B cell (primary cell): ENCODE measurements around the gene TNFRSF1B. TPM values are rescaled to one million over a fixed set of nuclear protein-coding genes. Genes with fewer than 3 reads are reported as not detected.

Experiments used
- ATAC-seq: fragments of 200-7000 bp; cut with Tn5 transposase; one replicate; pipeline ENCODE4 v1.10.0; 2021; ENCODE audit warnings: low read depth, mild to moderate bottlenecking, moderate number of reproducible peaks, moderate library complexity
- CTCF ChIA-PET: fragments of 350-600 bp; sonication (Branson Sonifier 250); formaldehyde crosslinking; loops from one replicate; lab custom pipeline; 2021; ENCODE audit warnings: antibody characterized with exemption, inconsistent platforms; lab: Charles Lee
- POLR2A ChIA-PET: fragments of 350-600 bp; sonication (Branson Sonifier 250); formaldehyde crosslinking; loops from one replicate; lab custom pipeline; 2021; ENCODE audit warnings: antibody characterized with exemption; lab: Charles Lee
- DNase-seq: peaks from one replicate; pipeline ENCODE4 v3.0.0; 2013
- H2AFZ ChIP-seq: 2 replicates; pipeline ENCODE4 v1.6.1; 2012; ENCODE audit warnings: mild to moderate bottlenecking, low read depth, low read length; ENCODE audit not compliant: insufficient read depth, poor library complexity, severe bottlenecking
- H3K27ac ChIP-seq, 2 donors: 1 replicate in 1 of 2; 2 replicates in 1 of 2; pipeline ENCODE4 v1.5.1; 2012 to 2013; ENCODE audit warnings: low read length in 2 of 2, mild to moderate bottlenecking in 2 of 2, moderate library complexity in 1 of 2
- H3K27me3 ChIP-seq, 4 experiments: fragments of 200-600 bp in 1 of 4; sonication (generic) in 1 of 4; replicated peaks in 1 of 4; 1 replicate in 2 of 4; 2 replicates in 2 of 4; pipeline versions ENCODE4 v1.6.1 to v1.7.0; 2013 to 2016; ENCODE audit warnings: low read length in 3 of 4, mild to moderate bottlenecking in 2 of 4, mixed read lengths in 1 of 4, moderate library complexity in 1 of 4; ENCODE audit not compliant: insufficient read depth in 4 of 4, control insufficient read depth in 3 of 4; ENCODE audit errors: control extremely low read depth in 1 of 4
- H3K36me3 ChIP-seq, 2 experiments: replicated peaks in 1 of 2; 1 replicate in 1 of 2; 2 replicates in 1 of 2; pipeline versions ENCODE4 v1.6.1 to v1.7.1; 2013; ENCODE audit warnings: low read length in 1 of 2; ENCODE audit not compliant: insufficient read depth in 2 of 2, control insufficient read depth in 1 of 2; ENCODE audit errors: control extremely low read depth in 1 of 2, extremely low read depth in 1 of 2
- H3K4me1 ChIP-seq, 2 donors: fragments of 200-600 bp in 1 of 2; sonication (generic) in 1 of 2; 1 replicate in 1 of 2; 2 replicates in 1 of 2; pipeline versions ENCODE4 v1.5.1 to v1.6.1; 2013 to 2017; ENCODE audit warnings: low read length in 2 of 2; ENCODE audit not compliant: control insufficient read depth in 2 of 2, insufficient read depth in 2 of 2
- H3K4me2 ChIP-seq: replicated peaks from 2 replicates; pipeline ENCODE3; 2012; ENCODE audit warnings: mild to moderate bottlenecking, low read depth, low read length; ENCODE audit not compliant: poor library complexity, severe bottlenecking
- H3K4me3 ChIP-seq, 5 experiments: fragments of 200-600 bp in 1 of 5; sonication (generic) in 1 of 5; 1 replicate in 3 of 5; 2 replicates in 2 of 5; pipeline versions ENCODE4 v1.5.1 to v1.7.0; 2011 to 2016; ENCODE audit warnings: low read length in 4 of 5, mild to moderate bottlenecking in 4 of 5, low read depth in 2 of 5, control low read depth in 1 of 5, moderate library complexity in 1 of 5; ENCODE audit not compliant: insufficient read depth in 1 of 5; ENCODE audit errors: control extremely low read depth in 1 of 5, extremely low read depth in 1 of 5
- H3K79me2 ChIP-seq: fragments of 200-600 bp; sonication (generic); one replicate; pipeline ENCODE4 v1.6.0; 2016; ENCODE audit warnings: low read length; ENCODE audit not compliant: control insufficient read depth, insufficient read depth
- H3K9ac ChIP-seq: fragments of 200-600 bp; sonication (generic); 2 replicates; pipeline ENCODE4 v1.6.1; 2017; ENCODE audit warnings: mild to moderate bottlenecking, low read length, moderate library complexity
- H3K9me3 ChIP-seq, 3 donors: one replicate each; pipeline versions ENCODE4 v1.6.1 to v1.7.1; 2013; ENCODE audit warnings: low read length in 2 of 3; ENCODE audit not compliant: control insufficient read depth in 2 of 3, insufficient read depth in 1 of 3; ENCODE audit errors: control extremely low read depth in 1 of 3
- H4K20me1 ChIP-seq: 2 replicates; pipeline ENCODE4 v1.6.0; 2012; ENCODE audit warnings: mild to moderate bottlenecking, low read length; ENCODE audit not compliant: insufficient read depth, control insufficient read depth, poor library complexity, severe bottlenecking
- H3K27ac Mint-ChIP-seq: one replicate; pipeline ENCODE4 v1.8.0; 2021; ENCODE audit warnings: mixed read lengths
- H3K27me3 Mint-ChIP-seq: one replicate; pipeline ENCODE4 v1.8.0; 2021; ENCODE audit warnings: mixed read lengths
- H3K4me1 Mint-ChIP-seq: one replicate; pipeline ENCODE4 v1.8.0; 2021; ENCODE audit warnings: mixed read lengths
- H3K4me3 Mint-ChIP-seq: one replicate; pipeline ENCODE4 v1.8.0; 2021; ENCODE audit warnings: mixed read lengths
- H3K9me3 Mint-ChIP-seq: one replicate; pipeline ENCODE4 v1.8.0; 2022; ENCODE audit warnings: mixed read lengths; ENCODE audit not compliant: insufficient read depth
- CTCF ChIP-seq: fragments of 200-600 bp; IDR thresholded peaks from one replicate; pipeline ENCODE4 v1.8.0; 2022; ENCODE audit warnings: antibody characterized with exemption, mild to moderate bottlenecking
- EZH2 ChIP-seq: IDR thresholded peaks from 2 replicates; pipeline ENCODE4 v1.6.1; 2012; ENCODE audit warnings: borderline replicate concordance, low read depth, mild to moderate bottlenecking, moderate library complexity, low read length; ENCODE audit not compliant: insufficient read depth, poor library complexity, severe bottlenecking
- WGBS: methylation state at CpG from one replicate; pipeline ENCODE4 v1.1.5; 2013; ENCODE audit warnings: missing lambda C conversion rate; ENCODE audit not compliant: insufficient coverage; 5-methylcytosine and 5-hydroxymethylcytosine counted together
- intact Hi-C: fragments of 100-400 bp; cut with micrococcal nuclease; formaldehyde crosslinking; loops from one replicate; pipeline ENCODE4 v1.10.0; 2022
- polyA plus RNA-seq: library from polyadenylated mRNA; depleted of rRNA; stranded (reverse); fragments of >200 nt; gene quantifications from 2 replicates; pipeline ENCODE4 v1.2.3, GENCODE V29; 2012
- total RNA-seq, 2 donors: library from RNA; stranded (reverse); fragments of 120-200 nt in 1 of 2; gene quantifications; 1 replicate in 1 of 2; 2 replicates in 1 of 2; pipeline versions ENCODE4 v1.2.3 to v1.2.4, GENCODE V29; 2013 to 2022

TNFRSF1B gene
- total and polyA plus RNA-seq, 2 donors (not counting 1 experiment from before 2014, with no cell fraction given), result 37.7 to 99.4 TPM

GRCh38 chr1:12162459-12163137 is 4.2 kb upstream of the TNFRSF1B start:
- H3K4me3 ChIP-seq, result no peak overlapping the region
- Mint-ChIP-seq H3K27ac (peak overlapping the region; percentile 91), H3K4me1 (peaks cover 57% of the 10 kb centered on the region), H3K9me3 (no peaks in the 10 kb centered on the region), H3K4me3 (peak overlapping the region; percentile 76), H3K27me3 (no peaks in the 10 kb centered on the region)
- intact Hi-C loops, result no loop called here
- no peak for DNase-seq
- no peaks in the 10 kb centered on the region for H3K36me3 ChIP-seq
- no peak overlapping the region for H3K9ac ChIP-seq
- peaks cover 0 to 3% (median 0%) of the 10 kb centered on the region in 3 donors for H3K9me3 ChIP-seq
- POLR2A ChIA-PET, result interaction anchor here (0.6 to 2.3 kb wide), 5 partner anchors 10 to 36 kb away, joined by 7 to 17 read pairs (median 8); no protein-coding TSS in a partner anchor
- WGBS, result 95% methylated on average over 3 of the region's 11 CpGs
- peak overlapping the region; percentile 56 to 71 for H3K27ac ChIP-seq
- peaks cover 12% of the 10 kb centered on the region for H3K79me2 ChIP-seq
- no peaks in the 10 kb centered on the region for H4K20me1 ChIP-seq
- no peak for ATAC-seq
- CTCF ChIA-PET, result interaction anchor here (0.8 to 4.0 kb wide), 10 partner anchors 8 to 46 kb away, joined by 3 to 45 read pairs (median 4); no protein-coding TSS in a partner anchor
- H2AFZ ChIP-seq, result no peak overlapping the region
- peak overlapping the region; percentile 61 for H3K4me2 ChIP-seq
- peaks cover 41 to 68% of the 10 kb centered on the region in 2 donors for H3K4me1 ChIP-seq
- TF ChIP-seq EZH2 (no peak), CTCF (no peak)
- H3K27me3 ChIP-seq, result no peaks in the 10 kb centered on the region

GRCh38 chr1:12163210-12163609 is 3.6 kb upstream of the TNFRSF1B start:
- ChIA-PET CTCF (interaction anchor here (0.9 to 4.0 kb wide), 6 partner anchors 10 to 39 kb away, joined by 3 to 45 read pairs (median 4); no protein-coding TSS in a partner anchor), POLR2A (interaction anchor here (0.6 to 2.3 kb wide), 3 partner anchors 10 to 36 kb away, joined by 8 to 17 read pairs (median 13); no protein-coding TSS in a partner anchor)
- peaks cover 57% of the 10 kb centered on the region for H3K4me1 Mint-ChIP-seq
- DNase-seq (no peak), ATAC-seq (no peak)
- H3K9me3 ChIP-seq, result peaks cover 0 to 3% (median 0%) of the 10 kb centered on the region in 3 donors
- no peak overlapping the region for H3K27ac ChIP-seq
- no peaks in the 10 kb centered on the region for H3K9me3 Mint-ChIP-seq
- H3K9ac ChIP-seq, result no peak overlapping the region
- no peak overlapping the region for H3K4me3 Mint-ChIP-seq
- intact Hi-C loops, result no loop called here
- H3K36me3 ChIP-seq, result no peaks in the 10 kb centered on the region
- H3K79me2 ChIP-seq, result peaks cover 18% of the 10 kb centered on the region
- H3K27me3 Mint-ChIP-seq, result no peaks in the 10 kb centered on the region
- H3K4me3 ChIP-seq, result no peak overlapping the region
- no peaks in the 10 kb centered on the region for H3K27me3 ChIP-seq
- TF ChIP-seq EZH2 (no peak), CTCF (no peak)
- peaks cover 41 to 68% of the 10 kb centered on the region in 2 donors for H3K4me1 ChIP-seq
- no peaks in the 10 kb centered on the region for H4K20me1 ChIP-seq
- H3K27ac Mint-ChIP-seq, result peak overlapping the region; percentile 54
- no peak overlapping the region for H2AFZ ChIP-seq
- no peak overlapping the region for H3K4me2 ChIP-seq
- WGBS, result 57% methylated on average over 2 of the region's 9 CpGs
